ENCODE measurements around the gene SDK2. TPM values are rescaled to one million over a fixed set of nuclear protein-coding genes. Genes with fewer than 3 reads are reported as not detected.

The SDK2 gene
- polyA plus RNA-seq, 3 donors, result 0.01 TPM; not detected in 2

DNA sequence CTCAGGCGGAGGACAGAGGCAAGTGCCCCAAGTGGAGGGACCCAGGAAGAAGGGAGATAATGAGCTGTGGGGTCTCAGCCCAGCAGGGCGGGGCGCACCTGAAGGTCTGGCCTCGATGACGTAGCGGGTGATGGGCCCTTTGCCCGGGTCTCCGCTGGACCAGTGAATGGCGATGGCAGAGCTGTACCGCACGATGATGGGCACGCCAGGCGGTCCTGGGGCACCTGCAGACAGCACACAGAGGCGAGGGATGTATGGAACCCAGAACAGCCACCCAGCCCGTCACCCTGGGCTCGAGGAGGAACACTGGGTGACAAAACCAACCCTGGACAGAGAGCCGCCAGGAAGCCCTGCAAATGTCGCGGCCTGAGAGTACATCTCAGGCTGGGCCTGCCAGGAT lies 286.3 kb downstream of the SDK2 start:
- no peaks in the 10 kb centered on the region for H3K36me3 ChIP-seq (replicated peaks in 1 of 2; ENCODE audit: control insufficient read depth in 1 of 2, insufficient read depth in 2 of 2, low read length in 2 of 2)
- H3K4me1 Mint-ChIP-seq, result peaks cover 2% of the 10 kb centered on the region
- H3K4me1 ChIP-seq (ENCODE audit: control insufficient read depth in 1 of 2, insufficient read depth in 2 of 2, low read length in 2 of 2), result no peaks in the 10 kb centered on the region
- no peaks in the 10 kb centered on the region for H3K36me3 Mint-ChIP-seq
- H3K27ac ChIP-seq (ENCODE audit: low read depth in 1 of 2, low read length in 2 of 2), result no peak overlapping the region
- no peak overlapping the region for H3K9ac ChIP-seq (ENCODE audit: insufficient read depth, low read length, poor library complexity, severe bottlenecking)
- H4K20me1 ChIP-seq (ENCODE audit: insufficient read depth, low read length), result no peaks in the 10 kb centered on the region
- intact Hi-C loops (cut with micrococcal nuclease), result no loop called here
- H3K4me3 ChIP-seq (replicated peaks in 1 of 3; ENCODE audit: low read depth in 2 of 3, low read length in 3 of 3), result no peak overlapping the region
- H3K4me3 Mint-ChIP-seq, result no peak overlapping the region
- DNase-seq, result no peak
- no peaks in the 10 kb centered on the region for H3K27me3 ChIP-seq (ENCODE audit: control insufficient read depth in 2 of 2, insufficient read depth in 2 of 2, low read length in 2 of 2)
- TF ChIP-seq, protein P1, sequence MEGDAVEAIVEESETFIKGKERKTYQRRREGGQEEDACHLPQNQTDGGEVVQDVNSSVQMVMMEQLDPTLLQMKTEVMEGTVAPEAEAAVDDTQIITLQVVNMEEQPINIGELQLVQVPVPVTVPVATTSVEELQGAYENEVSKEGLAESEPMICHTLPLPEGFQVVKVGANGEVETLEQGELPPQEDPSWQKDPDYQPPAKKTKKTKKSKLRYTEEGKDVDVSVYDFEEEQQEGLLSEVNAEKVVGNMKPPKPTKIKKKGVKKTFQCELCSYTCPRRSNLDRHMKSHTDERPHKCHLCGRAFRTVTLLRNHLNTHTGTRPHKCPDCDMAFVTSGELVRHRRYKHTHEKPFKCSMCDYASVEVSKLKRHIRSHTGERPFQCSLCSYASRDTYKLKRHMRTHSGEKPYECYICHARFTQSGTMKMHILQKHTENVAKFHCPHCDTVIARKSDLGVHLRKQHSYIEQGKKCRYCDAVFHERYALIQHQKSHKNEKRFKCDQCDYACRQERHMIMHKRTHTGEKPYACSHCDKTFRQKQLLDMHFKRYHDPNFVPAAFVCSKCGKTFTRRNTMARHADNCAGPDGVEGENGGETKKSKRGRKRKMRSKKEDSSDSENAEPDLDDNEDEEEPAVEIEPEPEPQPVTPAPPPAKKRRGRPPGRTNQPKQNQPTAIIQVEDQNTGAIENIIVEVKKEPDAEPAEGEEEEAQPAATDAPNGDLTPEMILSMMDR (IDR thresholded peaks at IDR 0.05), result no peak
- WGBS (ENCODE audit: insufficient coverage), result 97% methylated on average over 15 of the region's 19 CpGs
- H2AFZ ChIP-seq (ENCODE audit: insufficient read depth, low read depth, low read length, poor library complexity, severe bottlenecking), result no peak overlapping the region
- no peaks in the 10 kb centered on the region for H3K9me3 ChIP-seq (replicated peaks in 1 of 2; ENCODE audit: control insufficient read depth in 1 of 2, insufficient read depth in 1 of 2, low read length in 2 of 2)
- H3K79me2 ChIP-seq (ENCODE audit: insufficient read depth, low read length), result no peaks in the 10 kb centered on the region
- no peak overlapping the region for H3K27ac Mint-ChIP-seq
- H3K4me2 ChIP-seq (replicated peaks; ENCODE audit: extremely low read depth, low read length, poor library complexity, severe bottlenecking), result no peak overlapping the region
- H3K27me3 Mint-ChIP-seq (ENCODE audit: low read depth in 3 of 3), result peaks cover 0 to 6% (median 4%) of the 10 kb centered on the region in 3 donors
- peaks cover 0 to 3% (median 0%) of the 10 kb centered on the region in 7 donors for H3K9me3 Mint-ChIP-seq

DNA sequence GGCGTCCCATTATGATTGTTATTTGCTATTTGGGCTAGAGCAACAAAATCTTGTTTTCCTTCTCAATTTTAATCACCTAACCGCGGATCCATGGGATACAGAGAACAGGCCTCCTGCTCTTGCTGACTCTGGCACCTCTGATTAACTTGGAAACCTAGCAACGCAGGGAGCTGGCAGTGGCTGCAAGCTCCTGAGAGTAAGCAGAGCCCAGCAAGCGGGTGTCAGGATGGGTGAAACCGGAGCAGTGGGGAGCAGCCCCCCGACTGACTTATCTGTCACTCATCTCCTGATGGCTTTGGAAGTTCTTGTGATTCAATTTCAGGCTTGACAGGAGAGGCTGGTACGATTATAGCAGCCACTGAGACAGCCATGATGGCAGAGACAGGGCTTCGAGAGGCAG lies 286.9 kb downstream of the SDK2 start:
- peaks cover 2% of the 10 kb centered on the region for H3K4me1 Mint-ChIP-seq
- H3K36me3 Mint-ChIP-seq, result no peaks in the 10 kb centered on the region
- Histone ChIP-seq H3K4me1 (ENCODE audit: control insufficient read depth in 1 of 2, insufficient read depth in 2 of 2, low read length in 2 of 2) (no peaks in the 10 kb centered on the region), H3K9me3 (replicated peaks in 1 of 2; ENCODE audit: control insufficient read depth in 1 of 2, insufficient read depth in 1 of 2, low read length in 2 of 2) (no peaks in the 10 kb centered on the region), H4K20me1 (ENCODE audit: insufficient read depth, low read length) (no peaks in the 10 kb centered on the region), H3K36me3 (replicated peaks in 1 of 2; ENCODE audit: control insufficient read depth in 1 of 2, insufficient read depth in 2 of 2, low read length in 2 of 2) (no peaks in the 10 kb centered on the region), H3K79me2 (ENCODE audit: insufficient read depth, low read length) (no peaks in the 10 kb centered on the region), H3K4me3 (replicated peaks in 1 of 3; ENCODE audit: low read depth in 2 of 3, low read length in 3 of 3) (no peak overlapping the region), H3K9ac (ENCODE audit: insufficient read depth, low read length, poor library complexity, severe bottlenecking) (no peak overlapping the region), H3K27me3 (ENCODE audit: control insufficient read depth in 2 of 2, insufficient read depth in 2 of 2, low read length in 2 of 2) (no peaks in the 10 kb centered on the region), H2AFZ (ENCODE audit: insufficient read depth, low read depth, low read length, poor library complexity, severe bottlenecking) (no peak overlapping the region), H3K27ac (ENCODE audit: low read depth in 1 of 2, low read length in 2 of 2) (no peak overlapping the region), H3K4me2 (replicated peaks; ENCODE audit: extremely low read depth, low read length, poor library complexity, severe bottlenecking) (no peak overlapping the region)
- DNase-seq, result no peak
- no peak overlapping the region for H3K4me3 Mint-ChIP-seq
- H3K9me3 Mint-ChIP-seq, result peaks cover 0 to 3% (median 0%) of the 10 kb centered on the region in 7 donors
- intact Hi-C loops (cut with micrococcal nuclease), result no loop called here
- 90% methylated on average over 5 of the region's 9 CpGs for WGBS (ENCODE audit: insufficient coverage)
- peaks cover 0 to 6% (median 4%) of the 10 kb centered on the region in 3 donors for H3K27me3 Mint-ChIP-seq (ENCODE audit: low read depth in 3 of 3)
- peak overlapping the region in 1 of 7 donors; percentile 63 for H3K27ac Mint-ChIP-seq
- TF ChIP-seq, protein P1 (IDR thresholded peaks at IDR 0.05), result no peak
